GM23338 (cell line): ENCODE results near the gene KCTD7. TPM values are rescaled to one million over a fixed set of nuclear protein-coding genes. Genes with fewer than 3 reads are reported as not detected.

Experiments
- ETS1 ChIP-seq: IDR thresholded peaks from 2 replicates; pipeline ENCODE4 v1.6.1; 2016; ENCODE audit warnings: antibody characterized with exemption
- EZH2phosphoT487 ChIP-seq: fragments of 200-600 bp; sonication (generic); IDR thresholded peaks from one replicate; pipeline ENCODE4 v1.8.1; 2018; ENCODE audit warnings: antibody characterized with exemption; ENCODE audit not compliant: unreplicated experiment
- JUNB ChIP-seq: IDR thresholded peaks from one replicate; pipeline ENCODE4 v1.6.1; 2016; ENCODE audit warnings: antibody characterized with exemption; ENCODE audit not compliant: unreplicated experiment
- POLR2AphosphoS5 ChIP-seq: IDR thresholded peaks from 2 replicates; pipeline ENCODE4 v1.6.1; 2016; ENCODE audit warnings: antibody characterized with exemption, low read depth
- REST ChIP-seq: IDR thresholded peaks from one replicate; pipeline ENCODE4 v1.6.1; 2018; ENCODE audit warnings: antibody characterized with exemption; ENCODE audit not compliant: unreplicated experiment
- ZNF114 ChIP-seq: fragments of 250-450 bp; sonication (Bioruptor Pico); IDR thresholded peaks from 2 replicates; pipeline ENCODE4 v1.5.0; 2020; ENCODE audit warnings: mild to moderate bottlenecking, moderate library complexity
- ZNF462 ChIP-seq: fragments of 250-450 bp; sonication (Bioruptor Pico); IDR thresholded peaks from 2 replicates; pipeline ENCODE4 v1.5.0; 2020; ENCODE audit warnings: mild to moderate bottlenecking, moderate library complexity
- polyA plus RNA-seq: library from polyadenylated mRNA; unstranded; fragments of >200 nt; fragmentation: Nextera tagmentation; extraction: Ambion mirVana; gene quantifications from 2 replicates; pipeline ENCODE4 v1.2.1, GENCODE V29; 2016
- total RNA-seq: library from RNA; depleted of rRNA; stranded (reverse); fragments of >200 nt; shearing (Covaris generic); gene quantifications from 2 replicates; pipeline ENCODE4 v1.2.3, GENCODE V29; 2014

KCTD7 gene
- total and polyA plus RNA-seq, 2 experiments from 2014 or later, result 3.7 to 21.0 TPM

- TF ChIP-seq ZNF462, result no peak
- TF ChIP-seq ETS1, result no peak
- TF ChIP-seq POLR2AphosphoS5, result no peak
- TF ChIP-seq JUNB, result no peak
- TF ChIP-seq EZH2phosphoT487, result no peak
- TF ChIP-seq REST, result no peak
- TF ChIP-seq ZNF114, result no peak
These were observed 2.8 kb downstream of the KCTD7 start (continued) for GRCh38 chr7:66631471-66631870.
